IMR-90 (cell line): ENCODE data around the gene NCKAP5L. TPM values are rescaled to one million over a fixed set of nuclear protein-coding genes. Genes with fewer than 3 reads are reported as not detected.

Experiments
- ELK1 ChIP-seq: fragments of 150-350 bp; IDR thresholded peaks from 2 replicates; pipeline ENCODE4 v1.6.1; 2016; ENCODE audit warnings: low read depth, mild to moderate bottlenecking, low read length, moderate library complexity, borderline replicate concordance
- NFE2L2 ChIP-seq: fragments of 150-350 bp; IDR thresholded peaks from 2 replicates; pipeline ENCODE4 v1.6.1; 2016; ENCODE audit warnings: low read depth, mild to moderate bottlenecking, low read length
- polyA plus RNA-seq, 3 experiments: library from polyadenylated mRNA; depleted of rRNA; stranded (reverse); fragments of >200 nt; gene quantifications; 2 replicates each; pipeline ENCODE4 v1.2.3, GENCODE V29; 2012; ENCODE audit warnings: low replicate concordance in 1 of 3
- total RNA-seq: library from RNA; depleted of rRNA; stranded (reverse); fragments of >200 nt; gene quantifications from 2 replicates; pipeline ENCODE4 v1.2.3, GENCODE V29; 2012

The NCKAP5L gene
- total and polyA plus RNA-seq, 2 of the 4 experiments (the other 2 are of a cell fraction), result 6.1 to 14.4 TPM

GRCh38 chr12:49868952-49869815 is 41.0 kb upstream of the NCKAP5L start (continued):
- TF ChIP-seq NFE2L2 (no peak), ELK1 (no peak)
